Hematopoietic multipotent progenitor cell treated with erythropoietin and hydrocortisone succinate and interleukin-3 and kit ligand, for 8 days (in vitro differentiated cells): ENCODE measurements around the gene ANKRD34A.

Source experiments
- DNase-seq: peaks from one replicate; pipeline ENCODE4 v3.0.0-alpha.2; 2015

ANKRD34A gene

DNA sequence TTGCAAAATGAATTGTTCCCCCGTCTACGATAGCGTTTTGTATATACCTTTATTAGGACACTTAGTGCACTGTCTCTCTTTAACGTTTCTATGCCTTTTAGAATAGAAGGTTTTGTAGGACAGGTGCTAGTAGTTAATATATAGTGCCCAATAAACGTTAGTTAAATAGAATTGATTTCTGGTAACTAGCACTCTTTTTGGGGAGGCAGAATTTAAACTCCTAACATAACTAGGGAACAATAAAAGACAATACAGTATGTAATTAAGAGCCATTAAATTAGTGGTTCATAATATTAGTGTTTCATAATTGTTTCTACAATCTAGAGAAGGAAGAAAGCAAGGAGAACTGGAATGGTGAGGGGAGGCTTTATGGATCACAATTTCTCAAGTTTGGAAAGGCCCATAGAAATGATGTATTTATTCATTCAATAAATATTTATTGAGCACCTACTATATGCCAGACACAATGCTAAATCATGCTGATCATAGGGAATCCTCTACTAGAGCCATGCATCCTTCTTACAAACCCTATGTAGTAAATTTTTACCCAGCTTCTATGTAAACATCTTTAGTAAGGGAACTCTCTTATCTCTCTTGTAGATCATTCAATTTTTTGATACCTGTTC lies 857 bp upstream of the ANKRD34A start:
- DNase-seq = no peak

DNA sequence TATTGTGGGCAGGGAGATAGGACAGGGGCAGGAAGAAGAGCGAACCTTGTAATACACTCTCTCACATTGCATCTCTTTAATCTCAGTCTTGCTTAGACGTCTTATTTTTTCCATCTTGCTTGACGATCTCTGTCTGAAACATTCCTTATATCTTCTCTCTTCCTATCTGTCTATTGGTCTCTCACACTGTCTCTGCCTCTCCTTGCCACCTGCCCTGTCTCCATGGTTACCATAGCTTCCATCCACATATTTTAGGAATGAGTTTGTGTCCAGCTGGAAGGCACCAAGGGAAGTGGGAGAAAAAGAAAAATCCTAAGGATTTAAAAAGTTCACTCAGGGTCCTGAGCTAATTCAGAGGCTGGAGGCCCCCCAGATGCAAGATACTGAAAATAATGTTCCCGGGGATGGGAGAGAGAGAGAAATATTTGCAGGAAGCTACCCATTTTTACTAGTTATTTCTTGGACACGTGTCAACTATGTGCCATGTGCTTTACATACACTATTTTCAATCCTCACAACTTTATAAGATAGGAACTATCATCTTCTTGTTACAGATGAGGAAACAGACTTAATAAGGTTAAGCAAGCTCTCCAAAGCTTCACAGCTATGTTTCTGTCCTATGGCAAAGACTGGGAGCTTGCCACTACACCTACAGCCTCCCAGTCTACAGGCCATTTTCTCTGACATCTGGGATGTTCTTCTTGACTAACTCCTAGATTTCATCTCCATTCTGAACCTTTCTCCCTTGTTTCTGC lies 933 bp downstream of the ANKRD34A start:
- peak; percentile 34 for DNase-seq

DNA sequence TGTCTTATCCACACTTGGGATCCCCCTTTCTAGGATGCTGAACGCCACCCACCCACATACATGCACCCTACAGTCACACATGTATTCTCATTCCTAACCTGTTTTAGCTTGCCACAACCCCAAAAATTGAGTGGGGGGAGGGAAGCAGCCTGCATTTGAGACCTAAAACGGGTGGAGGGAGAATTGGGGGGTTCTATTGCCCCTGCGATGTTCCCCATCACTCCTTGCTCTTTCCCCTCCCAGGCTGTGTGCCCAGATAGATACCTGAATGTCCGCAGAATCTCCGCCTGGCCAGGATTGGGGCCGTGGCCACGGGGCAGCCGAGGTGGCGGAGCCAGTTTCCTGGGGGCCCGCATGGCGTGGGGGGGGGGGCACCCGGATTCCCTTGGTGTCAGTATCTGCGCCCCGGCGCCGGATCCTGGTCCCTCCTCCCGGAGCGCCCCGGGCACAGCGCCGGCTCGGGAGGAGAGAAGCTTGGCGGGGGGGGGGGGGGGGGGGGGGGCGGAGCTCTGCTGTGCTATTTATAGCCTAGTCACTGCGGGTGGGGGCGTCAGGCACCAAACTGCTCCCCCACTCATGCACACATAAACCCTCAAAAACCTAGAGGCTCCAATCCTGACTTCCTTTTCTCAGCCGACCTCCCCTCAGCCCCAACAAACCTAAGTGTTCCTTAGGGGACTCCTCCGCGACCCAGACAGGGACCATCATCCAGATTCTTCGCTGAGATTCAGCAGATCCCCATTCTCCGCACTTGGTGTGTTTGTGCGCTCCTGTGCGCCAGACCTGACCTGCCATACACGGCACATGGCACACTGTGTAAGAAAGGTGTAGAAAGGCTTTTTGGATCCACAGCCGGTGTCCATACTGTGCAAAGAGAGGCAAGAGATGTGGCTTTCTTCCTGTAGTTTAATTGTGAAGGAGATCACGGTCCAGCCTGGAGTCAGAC lies 1.9 kb downstream of the ANKRD34A start:
- DNase-seq = no peak

DNA sequence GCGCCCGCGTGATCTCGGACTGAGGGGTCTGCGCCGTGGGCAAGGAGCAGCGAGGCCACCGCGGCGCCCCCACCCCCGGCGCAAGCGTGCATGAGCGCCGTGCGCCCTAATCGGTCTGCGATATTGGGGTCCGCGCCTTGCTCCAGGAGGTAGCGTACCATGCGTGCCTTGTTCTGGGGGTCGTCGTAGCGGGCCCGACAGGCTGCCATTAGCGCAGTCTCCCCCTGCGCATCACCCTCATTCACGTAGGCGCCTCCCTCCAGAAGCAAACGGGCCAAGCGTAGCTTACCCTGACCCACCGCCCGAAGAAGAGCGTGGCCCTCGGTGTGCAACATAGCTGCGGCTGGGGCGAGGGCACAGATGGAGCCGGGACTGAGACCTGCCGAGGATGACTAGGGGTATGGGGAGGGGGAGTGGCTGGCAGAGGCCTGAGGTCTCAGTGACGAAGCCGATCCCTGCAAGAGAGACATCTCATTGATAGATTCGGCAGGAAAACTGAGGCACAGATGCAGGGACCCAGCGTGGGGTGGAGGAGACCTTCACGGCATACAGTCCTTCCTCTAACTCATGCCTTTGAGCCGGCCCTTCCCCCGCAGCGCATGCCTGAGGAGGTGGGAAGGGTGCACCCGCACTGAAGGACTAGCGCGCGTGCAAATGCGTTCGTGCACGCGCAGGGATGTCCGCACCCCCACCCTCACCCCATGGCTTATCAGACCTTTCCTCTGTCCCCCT lies 2.8 kb downstream of the ANKRD34A start:
- DNase-seq = peak; percentile 32

DNA sequence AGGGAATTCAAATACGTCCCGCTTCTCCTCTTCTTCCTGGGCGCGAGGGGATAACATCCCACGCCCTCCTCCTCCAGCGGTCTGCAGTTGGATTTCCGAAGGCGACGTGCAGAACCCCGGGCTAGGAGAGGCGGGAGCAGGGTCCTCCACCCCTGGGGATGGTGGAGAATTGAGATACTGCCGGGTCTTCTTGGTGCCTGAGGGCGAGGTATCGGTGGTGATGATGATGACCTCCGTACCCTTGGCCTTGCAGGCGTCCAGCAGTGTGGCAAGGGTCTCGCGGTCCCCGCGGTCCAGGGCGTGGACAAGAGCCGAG lies 3.3 kb downstream of the ANKRD34A start:
- DNase-seq = no peak

DNA sequence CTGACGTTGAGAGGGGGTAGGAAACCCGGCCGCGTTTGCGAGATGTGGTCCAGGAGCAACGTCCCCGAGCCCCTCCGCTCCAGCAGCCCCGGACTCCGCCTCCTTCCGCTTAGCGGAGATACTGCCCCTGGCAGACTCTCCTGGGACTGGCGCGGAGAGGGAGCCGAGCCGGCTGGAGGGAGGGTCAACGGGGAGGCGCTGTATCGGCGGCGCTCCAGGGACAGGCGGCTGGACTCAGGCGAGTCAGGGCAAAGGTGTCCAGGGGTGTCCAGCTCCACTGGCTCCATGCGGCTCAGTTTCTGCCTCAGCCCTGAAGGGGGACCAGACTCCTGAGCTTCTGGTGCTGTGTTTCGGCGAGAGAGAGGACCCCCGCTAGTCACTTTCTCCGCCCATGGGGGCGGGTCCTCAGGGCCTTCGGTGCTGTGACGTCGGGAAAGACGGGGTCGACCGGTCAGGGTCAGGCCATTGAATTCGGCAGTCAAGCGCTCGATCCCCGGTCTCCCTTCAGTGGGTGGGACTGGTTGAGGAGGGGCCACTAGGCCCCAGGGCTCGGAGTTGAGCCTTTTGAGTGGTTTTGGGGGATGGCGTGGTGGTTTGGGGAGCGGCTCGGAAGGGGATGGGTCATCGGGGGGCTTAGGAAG lies 3.8 kb downstream of the ANKRD34A start:
- DNase-seq = peak; percentile 63

DNA sequence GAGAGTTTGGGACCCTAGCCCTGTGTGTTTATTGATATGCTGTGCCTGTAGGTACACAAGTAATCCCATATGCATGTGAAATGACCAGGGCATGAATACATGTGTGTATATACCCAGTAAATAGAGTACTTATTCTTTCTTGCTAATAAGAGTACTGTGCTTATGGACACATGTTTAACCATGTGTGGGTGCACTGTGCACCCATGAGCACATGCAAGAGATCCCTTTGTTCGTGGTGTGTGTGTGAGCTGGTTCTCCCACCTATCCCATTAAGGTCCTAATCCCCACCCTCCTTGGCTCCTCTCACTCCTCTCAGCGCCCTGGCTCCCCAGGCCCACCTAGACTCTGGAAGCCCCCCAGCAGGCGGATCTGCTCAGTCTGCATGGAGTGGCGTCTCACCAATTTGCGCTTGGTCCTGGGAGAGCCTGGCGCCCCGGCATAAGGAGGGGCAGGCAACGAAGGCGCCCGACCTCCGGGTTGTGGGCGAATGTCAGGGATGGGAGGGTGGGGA lies 4.4 kb downstream of the ANKRD34A start:
- no peak for DNase-seq

DNA sequence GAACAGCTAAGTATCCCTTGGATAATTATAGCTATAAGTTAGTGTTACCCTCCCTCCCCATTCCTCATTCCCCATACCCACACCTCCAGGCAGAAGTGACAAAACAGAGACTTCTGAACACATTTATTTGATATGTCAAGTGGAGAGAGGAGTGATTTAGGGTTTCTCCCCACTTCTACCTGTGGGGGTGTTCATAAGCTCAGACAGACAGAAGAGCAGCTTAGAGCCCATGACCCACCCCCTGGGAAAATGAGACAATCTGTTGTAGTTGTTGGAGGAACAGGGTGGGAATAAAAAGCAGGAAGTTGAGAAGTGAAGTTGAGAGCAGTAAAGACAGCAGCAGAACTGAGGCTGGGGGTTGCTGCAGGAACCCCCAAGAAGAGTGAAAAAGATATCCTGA lies 5.0 kb downstream of the ANKRD34A start:
- DNase-seq = no peak

DNA sequence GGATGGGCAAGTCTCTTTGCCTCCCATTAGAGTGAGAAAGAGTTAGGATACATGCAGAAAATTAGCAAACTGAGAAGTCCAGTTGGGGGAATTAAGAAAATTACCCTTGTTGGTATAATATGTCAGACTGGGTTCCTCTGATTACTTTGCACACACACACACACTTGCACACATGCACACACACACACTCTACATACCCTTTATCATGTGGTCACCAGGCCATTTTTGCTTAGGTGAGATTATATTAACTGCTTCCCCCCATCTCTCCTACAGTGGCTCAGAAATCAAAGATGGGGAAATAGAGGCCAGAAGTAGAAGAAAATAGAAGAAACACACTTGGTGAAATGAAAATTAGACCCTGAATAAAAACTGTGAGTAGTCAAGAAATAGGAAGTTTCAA lies 5.6 kb downstream of the ANKRD34A start:
- peak; percentile 22 for DNase-seq

DNA sequence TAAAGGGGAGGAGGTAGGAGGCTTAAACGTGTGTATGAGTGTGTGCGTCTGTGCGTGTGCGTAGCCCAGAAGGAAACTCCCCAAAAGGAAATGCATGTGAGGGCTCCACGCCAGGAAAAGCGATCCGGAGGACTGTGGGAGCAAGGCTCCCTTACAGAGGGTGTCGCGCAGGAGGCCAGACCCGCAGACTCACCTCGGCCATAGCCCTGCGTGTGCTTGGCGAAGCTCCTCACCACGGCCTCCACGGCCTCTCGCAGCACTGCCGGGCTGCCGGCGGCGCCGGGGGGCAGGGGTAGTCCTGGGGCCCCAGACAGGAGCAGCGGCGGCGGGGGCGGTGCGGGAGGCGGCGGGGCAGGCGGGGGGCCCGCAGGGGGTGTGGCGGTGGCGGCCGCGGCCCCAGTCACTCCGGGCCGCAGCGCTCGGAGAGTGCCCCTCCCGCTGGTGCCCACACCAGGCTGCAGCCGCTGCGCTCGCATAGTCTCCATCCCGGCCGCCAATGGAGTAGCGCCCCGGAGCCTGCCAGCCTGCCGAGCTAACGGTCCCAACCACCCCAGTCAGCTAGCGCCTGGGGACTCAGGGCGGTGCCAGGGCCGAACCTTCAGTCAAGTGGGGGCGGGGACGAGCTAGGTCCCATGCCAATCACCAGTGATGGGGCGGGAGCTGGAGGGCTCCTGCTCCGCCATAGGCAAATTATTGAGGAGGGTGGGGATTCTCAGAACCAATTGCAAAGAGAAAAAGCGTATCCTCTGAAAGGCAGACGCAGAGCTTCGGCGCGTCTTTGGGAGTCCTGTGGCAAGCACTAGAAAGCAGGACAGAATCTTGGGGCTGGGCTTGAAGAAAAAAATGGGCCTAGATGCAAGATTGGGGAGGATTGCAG lies 6.7 kb downstream of the ANKRD34A start, which contains the start of gene LIX1L:
LIX1L (minus strand) TSS at position 575 of the 877 bp plus-strand sequence; CDS start at position 485, 90 bp downstream.
- peak; percentile 99 for DNase-seq

DNA sequence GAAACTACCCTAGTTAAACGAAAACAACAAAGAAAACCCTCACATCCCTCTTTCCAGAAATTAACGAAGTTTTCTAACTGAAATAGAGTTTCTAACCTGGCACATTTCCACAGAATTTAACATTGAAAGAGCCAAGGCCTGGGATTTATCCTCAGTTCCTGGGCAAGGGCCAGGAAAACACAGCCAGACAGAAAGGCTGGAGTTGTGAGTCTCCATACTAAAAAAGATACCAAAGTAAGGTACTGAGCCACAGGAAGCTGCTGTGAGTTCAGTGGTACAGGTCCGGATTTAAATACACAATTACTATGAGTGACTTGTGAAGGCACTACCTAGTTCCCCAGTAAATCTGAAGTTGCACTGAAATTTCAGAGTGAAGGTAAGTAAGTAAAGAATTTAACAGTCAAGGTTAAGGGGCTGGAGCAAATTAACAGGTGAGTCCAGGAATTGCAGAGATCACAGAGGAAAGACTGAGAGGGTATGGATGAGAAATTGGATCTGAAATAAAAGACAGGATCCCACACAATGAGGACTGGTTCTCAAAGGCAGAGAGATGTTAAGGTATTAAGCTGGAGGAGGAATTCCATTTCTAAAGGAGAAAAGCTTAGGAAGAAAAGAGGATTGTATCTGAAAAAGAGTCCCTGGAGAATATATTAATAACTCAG lies 7.5 kb downstream of the ANKRD34A start:
- DNase-seq = no peak

DNA sequence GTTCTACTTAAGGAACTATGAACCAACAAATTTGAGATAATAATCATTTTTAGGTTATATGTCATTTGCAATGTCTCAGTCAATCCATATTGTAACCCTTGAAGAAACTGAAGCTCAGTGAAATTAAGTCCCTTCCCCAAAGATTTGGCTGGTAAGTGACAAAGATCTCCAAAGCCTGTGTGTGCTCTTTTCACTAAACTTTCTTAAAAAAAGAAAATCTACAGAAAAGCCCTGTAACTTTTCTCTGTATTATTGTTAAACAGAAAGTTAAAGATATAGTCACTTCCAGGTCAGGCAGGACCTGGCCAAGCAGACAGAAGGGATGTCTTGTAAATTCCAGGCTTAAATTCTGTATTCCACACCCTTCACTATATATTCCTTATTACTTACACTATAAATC lies 8.0 kb downstream of the ANKRD34A start:
- DNase-seq = no peak

DNA sequence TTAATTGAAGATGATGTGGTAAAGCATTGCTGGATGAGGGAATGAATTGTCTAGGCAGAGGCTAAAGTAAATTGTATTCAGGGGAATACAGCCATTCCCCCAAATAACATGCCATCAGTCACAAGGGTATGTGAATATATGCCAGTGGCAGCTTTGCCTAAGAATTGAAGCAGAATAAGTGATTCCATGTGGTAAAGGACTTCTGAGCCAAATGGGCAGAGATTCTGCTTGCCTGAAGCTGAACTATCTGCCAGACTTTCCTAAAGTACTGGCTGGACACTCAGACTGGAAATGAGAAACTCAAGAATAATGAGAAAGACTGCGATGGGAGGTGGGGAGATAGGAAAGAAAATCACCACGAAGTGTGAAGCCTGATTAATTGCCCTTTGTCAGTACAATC lies 8.9 kb downstream of the ANKRD34A start:
- no peak for DNase-seq

DNA sequence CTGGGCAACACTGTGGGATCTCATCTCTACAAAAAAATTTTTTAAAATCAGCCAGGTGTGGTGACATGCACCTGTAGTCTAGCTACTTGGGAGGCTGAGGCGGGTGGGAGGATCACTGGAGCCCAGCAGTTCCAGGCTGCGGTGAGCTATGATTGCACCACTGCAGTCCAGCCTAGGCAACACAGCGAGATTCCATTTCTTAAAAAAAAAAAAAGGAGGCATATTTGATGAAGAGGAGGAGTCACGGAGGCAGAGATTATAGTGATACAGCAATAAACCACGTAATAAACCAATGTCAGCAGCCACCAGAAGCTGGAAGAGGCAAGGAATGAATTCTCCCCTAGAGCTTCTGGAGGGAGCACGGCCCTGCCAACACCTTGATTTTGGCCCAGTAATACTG lies 10.5 kb downstream of the ANKRD34A start:
- DNase-seq = no peak

DNA sequence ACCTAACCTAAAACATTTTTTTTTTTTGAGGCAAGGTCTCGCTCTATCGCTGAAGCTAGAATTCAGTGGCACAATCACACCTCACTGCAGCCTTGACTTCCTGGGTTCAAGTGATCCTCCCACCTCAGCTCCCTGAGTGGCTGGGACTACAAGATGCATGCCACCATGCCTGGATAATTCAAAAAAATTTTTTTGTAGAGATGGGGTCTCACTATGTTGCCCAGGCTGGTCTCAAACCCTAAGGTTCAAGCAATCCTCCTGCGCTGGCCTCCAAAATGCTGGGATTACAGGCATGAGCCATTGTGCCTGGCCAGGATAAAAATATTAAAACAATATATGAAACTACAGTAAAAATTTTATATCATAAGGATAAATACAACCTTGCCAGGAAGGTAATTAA lies 11.5 kb downstream of the ANKRD34A start:
- no peak for DNase-seq

DNA sequence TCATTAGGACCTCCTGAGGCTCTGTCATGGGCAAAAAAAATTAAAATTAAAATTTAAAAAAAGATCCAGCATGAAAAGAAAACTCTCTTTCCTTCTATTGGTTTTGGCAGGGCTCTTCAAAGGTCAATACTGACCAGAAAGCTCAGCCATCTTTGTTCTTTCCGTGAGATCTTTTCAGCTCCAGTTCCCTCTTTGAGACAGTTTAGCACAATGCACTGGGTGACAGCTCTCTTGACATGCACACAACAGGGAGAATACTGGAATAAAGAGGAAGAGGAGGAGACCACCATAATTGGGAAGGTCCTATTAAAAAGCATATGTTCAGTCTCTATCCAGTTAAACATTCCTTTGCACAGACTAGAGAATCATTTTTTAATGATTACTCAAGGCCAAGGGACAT lies 12.8 kb downstream of the ANKRD34A start:
- DNase-seq = no peak

DNA sequence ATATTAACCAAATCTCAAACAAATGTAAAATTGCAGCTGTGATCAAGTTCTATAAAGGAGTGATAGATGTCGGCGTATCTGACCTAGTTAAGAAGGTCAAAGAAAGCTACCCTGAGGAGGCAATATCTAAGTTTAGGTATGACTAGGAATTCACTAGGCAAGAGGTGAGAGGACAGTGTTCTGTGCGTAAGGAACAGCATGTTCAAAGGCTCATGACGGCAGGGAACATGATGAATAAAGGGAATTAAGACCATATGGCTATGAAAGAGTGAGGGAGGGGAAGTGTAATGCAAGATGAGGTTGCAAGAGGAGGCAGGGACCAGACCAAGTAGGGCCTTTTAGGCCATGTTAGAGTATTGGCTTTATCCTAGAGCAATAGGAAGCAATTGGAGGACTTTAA lies 15.2 kb downstream of the ANKRD34A start:
- DNase-seq = no peak

DNA sequence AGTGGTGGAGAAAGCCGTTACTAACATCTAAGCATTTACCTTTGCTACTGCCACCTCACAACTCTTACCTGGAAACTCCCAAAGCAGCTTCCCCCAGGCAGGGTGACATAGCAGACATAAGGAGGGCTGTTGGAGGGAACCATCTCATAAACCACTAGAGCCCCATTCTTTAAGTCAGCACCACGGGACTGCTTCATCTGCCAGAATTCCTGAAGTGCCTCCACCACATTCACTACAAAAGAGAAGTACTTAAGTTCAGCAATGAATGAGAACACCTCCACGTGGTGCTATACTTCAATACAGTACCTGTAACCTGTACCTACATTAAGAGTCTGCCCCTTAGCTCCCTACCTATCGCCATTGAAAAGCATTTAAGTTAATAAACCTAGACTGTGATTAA lies 16.8 kb downstream of the ANKRD34A start:
- DNase-seq = no peak

DNA sequence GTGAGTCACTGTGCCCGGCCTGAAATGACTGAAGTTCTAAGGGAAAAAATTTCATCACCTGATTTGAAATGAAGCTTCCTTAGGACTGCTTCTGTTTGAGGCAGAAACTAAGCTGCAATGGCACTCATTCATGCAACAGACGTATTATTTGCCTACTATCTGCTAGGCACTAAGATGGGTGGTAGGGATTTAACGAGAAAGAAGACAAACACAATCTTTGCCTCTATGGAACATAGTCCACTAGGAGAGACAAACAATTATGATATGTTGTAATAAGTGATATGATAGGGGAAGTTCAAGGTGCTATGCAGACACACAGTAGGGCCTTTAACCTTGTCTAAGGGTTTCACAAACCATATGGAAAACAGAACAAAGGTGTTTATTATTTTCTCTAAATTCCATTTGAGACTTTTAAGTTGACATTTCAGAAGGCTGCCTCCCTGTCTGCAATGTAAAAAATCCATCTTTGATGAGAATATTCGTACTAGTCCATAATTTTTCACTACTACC lies 17.8 kb downstream of the ANKRD34A start:
- no peak for DNase-seq

DNA sequence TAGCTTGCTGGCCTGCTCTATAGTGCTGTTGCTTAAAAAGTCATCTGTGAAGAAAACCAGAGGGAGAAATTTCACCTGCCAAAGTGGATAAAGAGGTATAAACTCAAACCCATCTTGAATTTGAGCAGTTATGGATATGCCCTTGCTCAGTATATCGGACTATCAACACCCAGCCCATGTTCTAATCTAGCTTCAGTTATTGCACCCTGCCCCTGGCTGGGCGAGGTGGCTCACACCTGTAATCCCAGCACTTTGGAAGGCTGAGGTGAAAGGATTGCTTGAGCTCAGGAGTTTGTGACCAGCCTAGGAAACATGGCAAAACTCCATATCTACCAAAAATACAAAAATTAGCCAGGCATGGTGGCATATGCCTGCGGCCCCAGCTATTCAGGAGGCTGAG lies 19.8 kb downstream of the ANKRD34A start:
- DNase-seq = no peak
